Activated CD4-positive, alpha-beta T cell treated with anti-CD3 and anti-CD28 coated beads for 36 hours (primary cell): ENCODE measurements around the gene PGA5. TPM values are rescaled to one million over a fixed set of nuclear protein-coding genes. Genes with fewer than 3 reads are reported as not detected.

Experiments
- ATAC-seq: fragments of 200-7000 bp; cut with Tn5 transposase; one replicate; pipeline ENCODE4 v1.10.0; 2021; ENCODE audit warnings: mild to moderate bottlenecking, moderate library complexity
- CTCF ChIA-PET: fragments of 350-600 bp; sonication (Branson Sonifier 250); formaldehyde crosslinking; loops from one replicate; lab custom pipeline; 2021; ENCODE audit warnings: antibody characterized with exemption; lab: Charles Lee
- POLR2A ChIA-PET: fragments of 350-600 bp; sonication (Branson Sonifier 250); formaldehyde crosslinking; loops from one replicate; lab custom pipeline; 2021; ENCODE audit warnings: antibody characterized with exemption, inconsistent platforms; lab: Charles Lee
- DNase-seq: peaks from one replicate; pipeline ENCODE4 v3.0.0-alpha.2; 2020
- H3K27ac Mint-ChIP-seq: one replicate; pipeline ENCODE4 v1.8.0; 2021; ENCODE audit warnings: mixed read lengths
- H3K27me3 Mint-ChIP-seq: one replicate; pipeline ENCODE4 v1.8.0; 2021; ENCODE audit warnings: mixed read lengths
- H3K36me3 Mint-ChIP-seq: one replicate; pipeline ENCODE4 v1.8.0; 2021; ENCODE audit warnings: low read depth, mixed read lengths
- H3K4me1 Mint-ChIP-seq: one replicate; pipeline ENCODE4 v1.8.0; 2021; ENCODE audit warnings: mixed read lengths
- H3K4me3 Mint-ChIP-seq: one replicate; pipeline ENCODE4 v1.8.0; 2021; ENCODE audit warnings: mild to moderate bottlenecking, moderate library complexity, mixed read lengths
- H3K9me3 Mint-ChIP-seq: one replicate; pipeline ENCODE4 v1.8.0; 2021; ENCODE audit warnings: low read depth, mixed read lengths
- intact Hi-C, 2 experiments: fragments of 100-400 bp; cut with DNase I in 1 of 2; cut with micrococcal nuclease in 1 of 2; formaldehyde crosslinking; loops; one replicate each; pipeline versions ENCODE4 v1.14.2 to v1.15.1; 2022 to 2024; cut with DNase I, micrococcal nuclease
- total RNA-seq, 2 experiments: library from RNA; stranded (reverse); gene quantifications; one replicate each; pipeline ENCODE4 v1.2.3, GENCODE V29; 2021

PGA5 gene
- total RNA-seq, 2 experiments from 2014 or later: not detected

GRCh38 chr11:61270354-61271076, 29.5 kb downstream of the PGA5 start:
- intact Hi-C loops: no loop called here
- POLR2A ChIA-PET: interaction anchor here (0.7 kb wide), 1 partner anchor 286 kb away, joined by 8 read pairs; no protein-coding TSS in a partner anchor
- CTCF ChIA-PET: interaction anchor here (0.6 to 1.2 kb wide), 4 partner anchors 24 to 1204 kb away, joined by 3 to 4 read pairs (median 3); no protein-coding TSS in a partner anchor
- no peak for DNase-seq
- H3K4me3 Mint-ChIP-seq: no peak overlapping the region
- no peaks in the 10 kb centered on the region for H3K36me3 Mint-ChIP-seq
- H3K27ac Mint-ChIP-seq: no peak overlapping the region
- H3K27me3 Mint-ChIP-seq: no peaks in the 10 kb centered on the region
- H3K9me3 Mint-ChIP-seq: no peaks in the 10 kb centered on the region
- ATAC-seq: peak; percentile 76
- H3K4me1 Mint-ChIP-seq: no peaks in the 10 kb centered on the region

GRCh38 chr11:61272731-61273130, 31.8 kb downstream of the PGA5 start:
- DNase-seq (no peak), ATAC-seq (no peak)
- Mint-ChIP-seq H3K27me3 (no peaks in the 10 kb centered on the region), H3K36me3 (no peaks in the 10 kb centered on the region), H3K4me1 (no peaks in the 10 kb centered on the region), H3K27ac (no peak overlapping the region), H3K4me3 (no peak overlapping the region), H3K9me3 (no peaks in the 10 kb centered on the region)
- intact Hi-C loops: no loop called here
- POLR2A ChIA-PET: no interaction called here
- CTCF ChIA-PET: interaction anchor here (1.2 kb wide), 1 partner anchor 163 kb away, joined by 3 read pairs; no protein-coding TSS in a partner anchor

- DNase-seq: no peak
- Mint-ChIP-seq H3K36me3 (no peaks in the 10 kb centered on the region), H3K4me3 (no peak overlapping the region), H3K27me3 (no peaks in the 10 kb centered on the region), H3K9me3 (no peaks in the 10 kb centered on the region), H3K27ac (no peak overlapping the region), H3K4me1 (no peaks in the 10 kb centered on the region)
- ChIA-PET CTCF (interaction anchor here (1.2 kb wide), 1 partner anchor 162 kb away, joined by 3 read pairs; no protein-coding TSS in a partner anchor), POLR2A (no interaction called here)
- ATAC-seq: no peak
- intact Hi-C loops: no loop called here
These were observed 32.5 kb downstream of the PGA5 start for GRCh38 chr11:61273178-61274078.

- CTCF ChIA-PET: no interaction called here
- intact Hi-C loops: no loop called here
- Mint-ChIP-seq H3K36me3 (no peaks in the 10 kb centered on the region), H3K27me3 (no peaks in the 10 kb centered on the region), H3K27ac (no peak overlapping the region), H3K4me3 (no peak overlapping the region), H3K4me1 (no peaks in the 10 kb centered on the region), H3K9me3 (no peaks in the 10 kb centered on the region)
- no peak for DNase-seq
- POLR2A ChIA-PET: interaction anchor here (1.1 kb wide), 1 partner anchor 21 kb away, joined by 3 read pairs; the partner anchor contains the start of gene VWCE
- no peak for ATAC-seq
These were observed 33.1 kb downstream of the PGA5 start for GRCh38 chr11:61274084-61274483.

- Mint-ChIP-seq H3K36me3 (no peaks in the 10 kb centered on the region), H3K4me1 (no peaks in the 10 kb centered on the region), H3K4me3 (no peak overlapping the region), H3K9me3 (no peaks in the 10 kb centered on the region), H3K27me3 (no peaks in the 10 kb centered on the region), H3K27ac (no peak overlapping the region)
- ATAC-seq (no peak), DNase-seq (no peak)
- intact Hi-C loops: no loop called here
- ChIA-PET CTCF (interaction anchor here (1.2 kb wide), 2 partner anchors 19 to 21 kb away, joined by 3 to 4 read pairs; no protein-coding TSS in a partner anchor), POLR2A (interaction anchor here (1.1 kb wide), 1 partner anchor 20 kb away, joined by 3 read pairs; the partner anchor contains the start of gene VWCE)
These were observed 34.2 kb downstream of the PGA5 start for GRCh38 chr11:61275191-61275590.

GRCh38 chr11:61277186-61278000, 36.4 kb downstream of the PGA5 start:
- no peaks in the 10 kb centered on the region for H3K4me1 Mint-ChIP-seq
- H3K4me3 Mint-ChIP-seq: no peak overlapping the region
- ChIA-PET POLR2A (interaction anchor here (0.6 to 0.7 kb wide), 3 partner anchors 31 to 478 kb away, joined by 3 read pairs; no protein-coding TSS in a partner anchor), CTCF (no interaction called here)
- H3K36me3 Mint-ChIP-seq: peaks cover 4% of the 10 kb centered on the region
- no peaks in the 10 kb centered on the region for H3K27me3 Mint-ChIP-seq
- ATAC-seq (no peak), DNase-seq (no peak)
- no peaks in the 10 kb centered on the region for H3K9me3 Mint-ChIP-seq
- intact Hi-C loops: no loop called here
- H3K27ac Mint-ChIP-seq: no peak overlapping the region

GRCh38 chr11:61278001-61278470, 37.1 kb downstream of the PGA5 start:
- no peaks in the 10 kb centered on the region for H3K4me1 Mint-ChIP-seq
- DNase-seq (no peak), ATAC-seq (no peak)
- H3K36me3 Mint-ChIP-seq: peaks cover 4% of the 10 kb centered on the region
- POLR2A ChIA-PET: interaction anchor here (0.7 kb wide), 1 partner anchor 30 kb away, joined by 3 read pairs; no protein-coding TSS in a partner anchor
- CTCF ChIA-PET: interaction anchor here (0.6 to 0.7 kb wide), 2 partner anchors 12 to 1453 kb away, joined by 3 to 4 read pairs; no protein-coding TSS in a partner anchor
- no peak overlapping the region for H3K27ac Mint-ChIP-seq
- H3K4me3 Mint-ChIP-seq: no peak overlapping the region
- H3K9me3 Mint-ChIP-seq: no peaks in the 10 kb centered on the region
- intact Hi-C loops: no loop called here
- no peaks in the 10 kb centered on the region for H3K27me3 Mint-ChIP-seq

GRCh38 chr11:61279934-61280659, 39.1 kb downstream of the PGA5 start:
- ChIA-PET POLR2A (no interaction called here), CTCF (no interaction called here)
- H3K36me3 Mint-ChIP-seq: peaks cover 12% of the 10 kb centered on the region
- no peak for DNase-seq
- no peaks in the 10 kb centered on the region for H3K27me3 Mint-ChIP-seq
- H3K4me1 Mint-ChIP-seq: no peaks in the 10 kb centered on the region
- no peak overlapping the region for H3K4me3 Mint-ChIP-seq
- H3K9me3 Mint-ChIP-seq: no peaks in the 10 kb centered on the region
- ATAC-seq: no peak
- no peak overlapping the region for H3K27ac Mint-ChIP-seq
- intact Hi-C loops: no loop called here

- H3K4me1 Mint-ChIP-seq: no peaks in the 10 kb centered on the region
- no peak for ATAC-seq
- intact Hi-C loops: no loop called here
- peaks cover 19% of the 10 kb centered on the region for H3K36me3 Mint-ChIP-seq
- no peak for DNase-seq
- H3K27ac Mint-ChIP-seq: no peak overlapping the region
- no peaks in the 10 kb centered on the region for H3K27me3 Mint-ChIP-seq
- ChIA-PET CTCF (interaction anchor here (0.6 kb wide), 1 partner anchor 364 kb away, joined by 3 read pairs; no protein-coding TSS in a partner anchor), POLR2A (no interaction called here)
- no peaks in the 10 kb centered on the region for H3K9me3 Mint-ChIP-seq
- H3K4me3 Mint-ChIP-seq: no peak overlapping the region
These were observed 40.1 kb downstream of the PGA5 start for GRCh38 chr11:61280883-61281580.
